ENCODE data around the gene PMS2. TPM values are rescaled to one million over a fixed set of nuclear protein-coding genes. Genes with fewer than 3 reads are reported as not detected.

The PMS2 gene
- polyA plus RNA-seq, 1 donor (not counting 4 experiments of a cell fraction or from before 2014, with no cell fraction given): 12.7 TPM

- H2AFZ ChIP-seq (ENCODE audit: control insufficient read depth, low read length): no peak overlapping the region
- no peak overlapping the region for H3K4me2 ChIP-seq (ENCODE audit: control insufficient read depth, extremely low read depth, insufficient read depth, low read depth, low read length)
- peaks cover 24 to 28% of the 10 kb centered on the region in 2 experiments for H3K36me3 ChIP-seq (ENCODE audit: control insufficient read depth in 2 of 2, extremely low read depth in 1 of 2, insufficient read depth in 2 of 2, low read length in 2 of 2)
- no peak overlapping the region for H3K4me3 ChIP-seq (ENCODE audit: control insufficient read depth in 2 of 3, extremely low read depth in 1 of 3, insufficient read depth in 2 of 3, low read depth in 1 of 3, low read length in 3 of 3)
- TF ChIP-seq EZH2 (IDR thresholded peaks at IDR 0.05; ENCODE audit: low read length): no peak
- TF ChIP-seq CTCF (optimal IDR thresholded peaks at IDR 0.05 in 1 of 3, IDR thresholded peaks at IDR 0.05 in 1 of 3, conservative IDR thresholded peaks at IDR 0.05 in 1 of 3; ENCODE audit: extremely low read depth in 1 of 3, insufficient read depth in 2 of 3, low read length in 3 of 3): no peak
- dilution Hi-C loops (cut with MboI; ENCODE audit: extremely low pct_ligation_motif_present, low sequenced_read_pairs): no loop called here
- FAIRE-seq: no peak
- H3K9ac ChIP-seq (ENCODE audit: control insufficient read depth, extremely low read depth, insufficient read depth, low read length): no peak overlapping the region
- no peaks in the 10 kb centered on the region for H3K9me3 ChIP-seq (ENCODE audit: control insufficient read depth, low read depth, low read length)
- H3K27me3 ChIP-seq (ENCODE audit: control insufficient read depth, extremely low read depth, insufficient read depth, low read length): no peaks in the 10 kb centered on the region
- no peaks in the 10 kb centered on the region for H4K20me1 ChIP-seq (ENCODE audit: control insufficient read depth, extremely low read depth, insufficient read depth, low read length)
- no peaks in the 10 kb centered on the region for H3K9me1 ChIP-seq (ENCODE audit: control insufficient read depth, extremely low read depth, insufficient read depth, low read length)
- no peaks in the 10 kb centered on the region for H3K4me1 ChIP-seq (ENCODE audit: control insufficient read depth, extremely low read depth, insufficient read depth, low read length)
- H3K27ac ChIP-seq (ENCODE audit: control insufficient read depth, insufficient read depth, low read length): no peak overlapping the region
- peaks cover 2% of the 10 kb centered on the region for H3K79me2 ChIP-seq (ENCODE audit: control insufficient read depth, insufficient read depth, low read length)
- no peak for DNase-seq (ENCODE audit: low read depth, low spot score)
Observed at GRCh38 chr7:6035686-6036085, 26.8 kb upstream of the PMS2 start.

GRCh38 chr7:6035165-6035564 lies 26.3 kb upstream of the PMS2 start:
- no peak overlapping the region for H3K27ac ChIP-seq (ENCODE audit: control insufficient read depth, insufficient read depth, low read length)
- H3K9me1 ChIP-seq (ENCODE audit: control insufficient read depth, extremely low read depth, insufficient read depth, low read length): no peaks in the 10 kb centered on the region
- no peaks in the 10 kb centered on the region for H3K9me3 ChIP-seq (ENCODE audit: control insufficient read depth, low read depth, low read length)
- no peak overlapping the region for H3K4me3 ChIP-seq (ENCODE audit: control insufficient read depth in 2 of 3, extremely low read depth in 1 of 3, insufficient read depth in 2 of 3, low read depth in 1 of 3, low read length in 3 of 3)
- dilution Hi-C loops (cut with MboI; ENCODE audit: extremely low pct_ligation_motif_present, low sequenced_read_pairs): no loop called here
- no peak overlapping the region for H2AFZ ChIP-seq (ENCODE audit: control insufficient read depth, low read length)
- FAIRE-seq: no peak
- H3K4me1 ChIP-seq (ENCODE audit: control insufficient read depth, extremely low read depth, insufficient read depth, low read length): no peaks in the 10 kb centered on the region
- TF ChIP-seq CTCF (optimal IDR thresholded peaks at IDR 0.05 in 1 of 3, IDR thresholded peaks at IDR 0.05 in 1 of 3, conservative IDR thresholded peaks at IDR 0.05 in 1 of 3; ENCODE audit: extremely low read depth in 1 of 3, insufficient read depth in 2 of 3, low read length in 3 of 3) (no peak), EZH2 (IDR thresholded peaks at IDR 0.05; ENCODE audit: low read length) (no peak)
- no peaks in the 10 kb centered on the region for H3K27me3 ChIP-seq (ENCODE audit: control insufficient read depth, extremely low read depth, insufficient read depth, low read length)
- peaks cover 2% of the 10 kb centered on the region for H3K79me2 ChIP-seq (ENCODE audit: control insufficient read depth, insufficient read depth, low read length)
- no peak overlapping the region for H3K4me2 ChIP-seq (ENCODE audit: control insufficient read depth, extremely low read depth, insufficient read depth, low read depth, low read length)
- DNase-seq (ENCODE audit: low read depth, low spot score): no peak
- H3K9ac ChIP-seq (ENCODE audit: control insufficient read depth, extremely low read depth, insufficient read depth, low read length): no peak overlapping the region
- H3K36me3 ChIP-seq (ENCODE audit: control insufficient read depth in 2 of 2, extremely low read depth in 1 of 2, insufficient read depth in 2 of 2, low read length in 2 of 2): peaks cover 23 to 25% of the 10 kb centered on the region in 2 experiments
- no peaks in the 10 kb centered on the region for H4K20me1 ChIP-seq (ENCODE audit: control insufficient read depth, extremely low read depth, insufficient read depth, low read length)
